ENCODE measurements around the gene GFOD2. TPM values are rescaled to one million over a fixed set of nuclear protein-coding genes. Genes with fewer than 3 reads are reported as not detected.

The GFOD2 gene
- total and polyA plus RNA-seq, 2 of the 13 experiments (the other 11 are each of a cell fraction or from before 2014, with no cell fraction given), result 11.1 to 17.2 TPM

DNA sequence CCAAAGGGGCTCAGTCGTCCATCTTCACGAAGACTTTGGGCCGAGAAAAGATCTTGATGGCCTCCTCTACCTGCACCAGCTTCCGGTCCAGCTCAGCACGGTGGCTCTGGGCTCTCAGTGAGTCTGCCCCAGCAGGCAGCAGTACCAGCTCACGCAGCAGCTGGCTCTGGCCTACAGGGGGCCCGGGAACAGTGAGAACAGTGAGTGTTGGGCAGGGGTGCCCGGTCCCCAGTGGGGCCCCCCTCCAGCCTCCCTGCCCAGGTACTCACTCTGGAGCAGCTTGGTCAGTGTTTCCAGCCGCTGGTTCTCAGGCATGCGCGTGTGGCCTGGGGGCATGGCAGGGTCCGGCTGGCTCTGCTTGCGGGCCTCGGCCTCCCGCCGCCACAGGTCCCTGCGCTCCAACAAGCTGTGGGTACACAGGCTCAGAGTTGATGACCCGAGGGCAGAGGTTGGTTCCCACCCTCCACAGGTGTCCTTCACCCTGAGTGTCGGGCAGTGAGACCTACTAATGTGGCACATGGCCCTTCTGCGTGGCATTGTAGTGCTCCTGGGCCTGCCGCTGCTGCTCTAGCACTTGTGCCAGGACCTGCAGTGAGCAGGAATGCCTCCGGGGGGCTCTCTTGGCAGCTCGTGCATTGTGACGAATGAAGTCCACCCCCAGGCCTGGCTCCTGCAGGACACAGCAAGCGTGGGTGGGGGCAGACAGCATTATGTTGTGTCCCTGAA, 55.8 kb downstream of the GFOD2 start (continued):
- TF ChIP-seq, protein P1, sequence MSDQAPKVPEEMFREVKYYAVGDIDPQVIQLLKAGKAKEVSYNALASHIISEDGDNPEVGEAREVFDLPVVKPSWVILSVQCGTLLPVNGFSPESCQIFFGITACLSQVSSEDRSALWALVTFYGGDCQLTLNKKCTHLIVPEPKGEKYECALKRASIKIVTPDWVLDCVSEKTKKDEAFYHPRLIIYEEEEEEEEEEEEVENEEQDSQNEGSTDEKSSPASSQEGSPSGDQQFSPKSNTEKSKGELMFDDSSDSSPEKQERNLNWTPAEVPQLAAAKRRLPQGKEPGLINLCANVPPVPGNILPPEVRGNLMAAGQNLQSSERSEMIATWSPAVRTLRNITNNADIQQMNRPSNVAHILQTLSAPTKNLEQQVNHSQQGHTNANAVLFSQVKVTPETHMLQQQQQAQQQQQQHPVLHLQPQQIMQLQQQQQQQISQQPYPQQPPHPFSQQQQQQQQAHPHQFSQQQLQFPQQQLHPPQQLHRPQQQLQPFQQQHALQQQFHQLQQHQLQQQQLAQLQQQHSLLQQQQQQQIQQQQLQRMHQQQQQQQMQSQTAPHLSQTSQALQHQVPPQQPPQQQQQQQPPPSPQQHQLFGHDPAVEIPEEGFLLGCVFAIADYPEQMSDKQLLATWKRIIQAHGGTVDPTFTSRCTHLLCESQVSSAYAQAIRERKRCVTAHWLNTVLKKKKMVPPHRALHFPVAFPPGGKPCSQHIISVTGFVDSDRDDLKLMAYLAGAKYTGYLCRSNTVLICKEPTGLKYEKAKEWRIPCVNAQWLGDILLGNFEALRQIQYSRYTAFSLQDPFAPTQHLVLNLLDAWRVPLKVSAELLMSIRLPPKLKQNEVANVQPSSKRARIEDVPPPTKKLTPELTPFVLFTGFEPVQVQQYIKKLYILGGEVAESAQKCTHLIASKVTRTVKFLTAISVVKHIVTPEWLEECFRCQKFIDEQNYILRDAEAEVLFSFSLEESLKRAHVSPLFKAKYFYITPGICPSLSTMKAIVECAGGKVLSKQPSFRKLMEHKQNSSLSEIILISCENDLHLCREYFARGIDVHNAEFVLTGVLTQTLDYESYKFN (CRISPR knock-in tag; conservative IDR thresholded peaks at IDR 0.05), result no peak
- TF ChIP-seq STAT5B (CRISPR knock-in tag; IDR thresholded peaks at IDR 0.05) (no peak), GATA4 (IDR thresholded peaks at IDR 0.05; ENCODE audit: borderline replicate concordance, low read depth) (no peak), ZNF160 (CRISPR knock-in tag; IDR thresholded peaks at IDR 0.05) (no peak), ZNF747 (CRISPR knock-in tag; IDR thresholded peaks at IDR 0.05; ENCODE audit: borderline replicate concordance) (no peak), ZBTB38 (CRISPR knock-in tag; IDR thresholded peaks at IDR 0.05) (0 out of 2 replicates have a peak, but pooled peaks have one; percentile 38), ZNF883 (CRISPR knock-in tag; IDR thresholded peaks at IDR 0.05; ENCODE audit: not compliant biosample characterization) (peak; percentile 29), NONO (IDR thresholded peaks at IDR 0.05) (no peak), NONO (CRISPR knock-in tag; conservative IDR thresholded peaks at IDR 0.05) (0 out of 2 replicates have a peak, but pooled peaks have one; percentile 34), MXI1 (IDR thresholded peaks at IDR 0.05; ENCODE audit: borderline replicate concordance, low read depth, low read length) (no peak), ZNF10 (CRISPR knock-in tag; IDR thresholded peaks at IDR 0.05; ENCODE audit: borderline replicate concordance, low read depth) (no peak), HOXA9 (CRISPR knock-in tag; IDR thresholded peaks at IDR 0.05; ENCODE audit: borderline replicate concordance) (0 out of 2 replicates have a peak, but pooled peaks have one; percentile 38), CEBPG (CRISPR knock-in tag; IDR thresholded peaks at IDR 0.05) (no peak), PLRG1 (conservative IDR thresholded peaks at IDR 0.05) (no peak), GABPB1 (CRISPR knock-in tag; IDR thresholded peaks at IDR 0.05) (no peak), ZFAT (CRISPR knock-in tag; conservative IDR thresholded peaks at IDR 0.05) (no peak)
- TF ChIP-seq, protein P2, sequence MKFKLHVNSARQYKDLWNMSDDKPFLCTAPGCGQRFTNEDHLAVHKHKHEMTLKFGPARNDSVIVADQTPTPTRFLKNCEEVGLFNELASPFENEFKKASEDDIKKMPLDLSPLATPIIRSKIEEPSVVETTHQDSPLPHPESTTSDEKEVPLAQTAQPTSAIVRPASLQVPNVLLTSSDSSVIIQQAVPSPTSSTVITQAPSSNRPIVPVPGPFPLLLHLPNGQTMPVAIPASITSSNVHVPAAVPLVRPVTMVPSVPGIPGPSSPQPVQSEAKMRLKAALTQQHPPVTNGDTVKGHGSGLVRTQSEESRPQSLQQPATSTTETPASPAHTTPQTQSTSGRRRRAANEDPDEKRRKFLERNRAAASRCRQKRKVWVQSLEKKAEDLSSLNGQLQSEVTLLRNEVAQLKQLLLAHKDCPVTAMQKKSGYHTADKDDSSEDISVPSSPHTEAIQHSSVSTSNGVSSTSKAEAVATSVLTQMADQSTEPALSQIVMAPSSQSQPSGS (CRISPR knock-in tag; IDR thresholded peaks at IDR 0.05), result no peak
- TF ChIP-seq, protein P3, sequence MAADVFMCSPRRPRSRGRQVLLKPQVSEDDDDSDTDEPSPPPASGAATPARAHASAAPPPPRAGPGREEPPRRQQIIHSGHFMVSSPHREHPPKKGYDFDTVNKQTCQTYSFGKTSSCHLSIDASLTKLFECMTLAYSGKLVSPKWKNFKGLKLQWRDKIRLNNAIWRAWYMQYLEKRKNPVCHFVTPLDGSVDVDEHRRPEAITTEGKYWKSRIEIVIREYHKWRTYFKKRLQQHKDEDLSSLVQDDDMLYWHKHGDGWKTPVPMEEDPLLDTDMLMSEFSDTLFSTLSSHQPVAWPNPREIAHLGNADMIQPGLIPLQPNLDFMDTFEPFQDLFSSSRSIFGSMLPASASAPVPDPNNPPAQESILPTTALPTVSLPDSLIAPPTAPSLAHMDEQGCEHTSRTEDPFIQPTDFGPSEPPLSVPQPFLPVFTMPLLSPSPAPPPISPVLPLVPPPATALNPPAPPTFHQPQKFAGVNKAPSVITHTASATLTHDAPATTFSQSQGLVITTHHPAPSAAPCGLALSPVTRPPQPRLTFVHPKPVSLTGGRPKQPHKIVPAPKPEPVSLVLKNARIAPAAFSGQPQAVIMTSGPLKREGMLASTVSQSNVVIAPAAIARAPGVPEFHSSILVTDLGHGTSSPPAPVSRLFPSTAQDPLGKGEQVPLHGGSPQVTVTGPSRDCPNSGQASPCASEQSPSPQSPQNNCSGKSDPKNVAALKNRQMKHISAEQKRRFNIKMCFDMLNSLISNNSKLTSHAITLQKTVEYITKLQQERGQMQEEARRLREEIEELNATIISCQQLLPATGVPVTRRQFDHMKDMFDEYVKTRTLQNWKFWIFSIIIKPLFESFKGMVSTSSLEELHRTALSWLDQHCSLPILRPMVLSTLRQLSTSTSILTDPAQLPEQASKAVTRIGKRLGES (CRISPR knock-in tag; IDR thresholded peaks at IDR 0.05; ENCODE audit: borderline replicate concordance), result no peak
- TF ChIP-seq, protein P4, sequence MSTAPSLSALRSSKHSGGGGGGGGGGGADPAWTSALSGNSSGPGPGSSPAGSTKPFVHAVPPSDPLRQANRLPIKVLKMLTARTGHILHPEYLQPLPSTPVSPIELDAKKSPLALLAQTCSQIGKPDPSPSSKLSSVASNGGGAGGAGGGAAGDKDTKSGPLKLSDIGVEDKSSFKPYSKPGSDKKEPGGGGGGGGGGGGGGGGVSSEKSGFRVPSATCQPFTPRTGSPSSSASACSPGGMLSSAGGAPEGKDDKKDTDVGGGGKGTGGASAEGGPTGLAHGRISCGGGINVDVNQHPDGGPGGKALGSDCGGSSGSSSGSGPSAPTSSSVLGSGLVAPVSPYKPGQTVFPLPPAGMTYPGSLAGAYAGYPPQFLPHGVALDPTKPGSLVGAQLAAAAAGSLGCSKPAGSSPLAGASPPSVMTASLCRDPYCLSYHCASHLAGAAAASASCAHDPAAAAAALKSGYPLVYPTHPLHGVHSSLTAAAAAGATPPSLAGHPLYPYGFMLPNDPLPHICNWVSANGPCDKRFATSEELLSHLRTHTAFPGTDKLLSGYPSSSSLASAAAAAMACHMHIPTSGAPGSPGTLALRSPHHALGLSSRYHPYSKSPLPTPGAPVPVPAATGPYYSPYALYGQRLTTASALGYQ (CRISPR knock-in tag; IDR thresholded peaks at IDR 0.05), result no peak
- TF ChIP-seq, protein P5, sequence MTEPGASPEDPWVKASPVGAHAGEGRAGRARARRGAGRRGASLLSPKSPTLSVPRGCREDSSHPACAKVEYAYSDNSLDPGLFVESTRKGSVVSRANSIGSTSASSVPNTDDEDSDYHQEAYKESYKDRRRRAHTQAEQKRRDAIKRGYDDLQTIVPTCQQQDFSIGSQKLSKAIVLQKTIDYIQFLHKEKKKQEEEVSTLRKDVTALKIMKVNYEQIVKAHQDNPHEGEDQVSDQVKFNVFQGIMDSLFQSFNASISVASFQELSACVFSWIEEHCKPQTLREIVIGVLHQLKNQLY (CRISPR knock-in tag; IDR thresholded peaks at IDR 0.05), result no peak
